CD4-positive, alpha-beta T cell (primary cell): ENCODE results near the gene DCAF16. TPM values are rescaled to one million over a fixed set of nuclear protein-coding genes. Genes with fewer than 3 reads are reported as not detected.

Experiments used
- ATAC-seq: fragments of 200-7000 bp; cut with Tn5 transposase; one replicate; pipeline ENCODE4 v1.10.0; 2022; ENCODE audit warnings: mild to moderate bottlenecking; ENCODE audit not compliant: poor library complexity
- CTCF ChIA-PET: fragments of 350-600 bp; sonication (Branson Sonifier 250); formaldehyde crosslinking; loops from one replicate; lab custom pipeline; 2021; ENCODE audit warnings: antibody characterized with exemption, inconsistent platforms; lab: Charles Lee
- POLR2A ChIA-PET: fragments of 350-600 bp; sonication (Branson Sonifier 250); formaldehyde crosslinking; loops from one replicate; lab custom pipeline; 2021; ENCODE audit warnings: antibody characterized with exemption, inconsistent platforms; lab: Charles Lee
- DNase-seq, 14 experiments: peaks; one replicate each; pipeline ENCODE4 v3.0.0-alpha.2; 2013 to 2020; ENCODE audit warnings: mixed read lengths in 2 of 14
- H3K27ac ChIP-seq, 2 donors: one replicate each; pipeline versions ENCODE4 v1.5.1 to v1.7.0; 2013; ENCODE audit warnings: low read length in 2 of 2, low read depth in 1 of 2, mild to moderate bottlenecking in 1 of 2
- H3K27me3 ChIP-seq, 2 experiments: 1 replicate in 1 of 2; 2 replicates in 1 of 2; pipeline versions ENCODE4 v1.6.1 to v1.7.0; 2013; ENCODE audit warnings: low read length in 2 of 2, control low read depth in 1 of 2, mild to moderate bottlenecking in 1 of 2, moderate library complexity in 1 of 2; ENCODE audit not compliant: insufficient read depth in 2 of 2, control insufficient read depth in 1 of 2
- H3K36me3 ChIP-seq: one replicate; pipeline ENCODE4 v1.6.1; 2013; ENCODE audit warnings: low read length, control low read depth; ENCODE audit not compliant: insufficient read depth
- H3K4me1 ChIP-seq: one replicate; pipeline ENCODE4 v1.6.1; 2013; ENCODE audit warnings: low read length, control low read depth; ENCODE audit not compliant: insufficient read depth
- H3K4me3 ChIP-seq: one replicate; pipeline ENCODE4 v1.5.1; 2013; ENCODE audit warnings: mild to moderate bottlenecking, low read length, moderate library complexity
- H3K9me3 ChIP-seq, 2 experiments: 1 replicate in 1 of 2; 2 replicates in 1 of 2; pipeline versions ENCODE4 v1.6.1 to v1.7.0; 2013; ENCODE audit warnings: low read length in 2 of 2, mild to moderate bottlenecking in 2 of 2, control low read depth in 1 of 2, moderate library complexity in 1 of 2; ENCODE audit not compliant: control insufficient read depth in 1 of 2, insufficient read depth in 1 of 2
- H3K27ac Mint-ChIP-seq: one replicate; pipeline ENCODE4 v1.8.0; 2020; ENCODE audit warnings: mixed read lengths
- H3K27me3 Mint-ChIP-seq: one replicate; pipeline ENCODE4 v1.8.0; 2021; ENCODE audit warnings: mixed read lengths
- H3K36me3 Mint-ChIP-seq: one replicate; pipeline ENCODE4 v1.8.0; 2021; ENCODE audit warnings: low read depth, mixed read lengths
- H3K4me1 Mint-ChIP-seq: one replicate; pipeline ENCODE4 v1.8.0; 2021; ENCODE audit warnings: low read depth, mixed read lengths
- H3K4me3 Mint-ChIP-seq: one replicate; pipeline ENCODE4 v1.8.0; 2020; ENCODE audit warnings: mild to moderate bottlenecking, mixed read lengths
- H3K9me3 Mint-ChIP-seq: one replicate; pipeline ENCODE4 v1.8.0; 2020; ENCODE audit warnings: mixed read lengths
- intact Hi-C, 2 experiments: fragments of 100-400 bp; cut with DNase I in 1 of 2; cut with micrococcal nuclease in 1 of 2; formaldehyde crosslinking; loops; one replicate each; pipeline versions ENCODE4 v1.15.1 to v1.9.0; 2023 to 2025; cut with DNase I, micrococcal nuclease
- total RNA-seq, 174 experiments: library from RNA in 2 of 174; stranded (reverse) in 2 of 174; gene quantifications; one replicate each; pipeline ENCODE4 v1.2.3 and lab custom pipeline; 2021 to 2026
- TF ChIP-seq, protein P1 (sequence below): fragments of 200-600 bp; IDR thresholded peaks from one replicate; pipeline ENCODE4 v1.8.0; 2022; ENCODE audit warnings: antibody characterized with exemption, mild to moderate bottlenecking

DCAF16 gene
- total RNA-seq, 2 experiments from 2014 or later = 88.5 to 91.4 TPM

GRCh38 chr4:17769406-17770174 lies 41.0 kb downstream of the DCAF16 start:
- no peaks in the 10 kb centered on the region for H3K27me3 Mint-ChIP-seq
- ChIA-PET POLR2A (no interaction called here), CTCF (no interaction called here)
- H3K4me1 Mint-ChIP-seq = peaks cover 7% of the 10 kb centered on the region
- peaks cover 0 to 9% of the 10 kb centered on the region in 2 experiments for H3K9me3 ChIP-seq
- H3K4me1 ChIP-seq = no peaks in the 10 kb centered on the region
- H3K4me3 Mint-ChIP-seq = no peak overlapping the region
- H3K36me3 ChIP-seq = no peaks in the 10 kb centered on the region
- no peak overlapping the region for H3K27ac Mint-ChIP-seq
- H3K27ac ChIP-seq = no peak overlapping the region
- ATAC-seq (no peak), DNase-seq (no peak)
- TF ChIP-seq, protein P1, sequence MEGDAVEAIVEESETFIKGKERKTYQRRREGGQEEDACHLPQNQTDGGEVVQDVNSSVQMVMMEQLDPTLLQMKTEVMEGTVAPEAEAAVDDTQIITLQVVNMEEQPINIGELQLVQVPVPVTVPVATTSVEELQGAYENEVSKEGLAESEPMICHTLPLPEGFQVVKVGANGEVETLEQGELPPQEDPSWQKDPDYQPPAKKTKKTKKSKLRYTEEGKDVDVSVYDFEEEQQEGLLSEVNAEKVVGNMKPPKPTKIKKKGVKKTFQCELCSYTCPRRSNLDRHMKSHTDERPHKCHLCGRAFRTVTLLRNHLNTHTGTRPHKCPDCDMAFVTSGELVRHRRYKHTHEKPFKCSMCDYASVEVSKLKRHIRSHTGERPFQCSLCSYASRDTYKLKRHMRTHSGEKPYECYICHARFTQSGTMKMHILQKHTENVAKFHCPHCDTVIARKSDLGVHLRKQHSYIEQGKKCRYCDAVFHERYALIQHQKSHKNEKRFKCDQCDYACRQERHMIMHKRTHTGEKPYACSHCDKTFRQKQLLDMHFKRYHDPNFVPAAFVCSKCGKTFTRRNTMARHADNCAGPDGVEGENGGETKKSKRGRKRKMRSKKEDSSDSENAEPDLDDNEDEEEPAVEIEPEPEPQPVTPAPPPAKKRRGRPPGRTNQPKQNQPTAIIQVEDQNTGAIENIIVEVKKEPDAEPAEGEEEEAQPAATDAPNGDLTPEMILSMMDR = no peak
- intact Hi-C loops = no loop called here
- peaks cover 3% of the 10 kb centered on the region for H3K9me3 Mint-ChIP-seq
- no peaks in the 10 kb centered on the region for H3K36me3 Mint-ChIP-seq
- H3K4me3 ChIP-seq = no peak overlapping the region
- H3K27me3 ChIP-seq = peaks cover 0 to 4% of the 10 kb centered on the region in 2 experiments

DNA sequence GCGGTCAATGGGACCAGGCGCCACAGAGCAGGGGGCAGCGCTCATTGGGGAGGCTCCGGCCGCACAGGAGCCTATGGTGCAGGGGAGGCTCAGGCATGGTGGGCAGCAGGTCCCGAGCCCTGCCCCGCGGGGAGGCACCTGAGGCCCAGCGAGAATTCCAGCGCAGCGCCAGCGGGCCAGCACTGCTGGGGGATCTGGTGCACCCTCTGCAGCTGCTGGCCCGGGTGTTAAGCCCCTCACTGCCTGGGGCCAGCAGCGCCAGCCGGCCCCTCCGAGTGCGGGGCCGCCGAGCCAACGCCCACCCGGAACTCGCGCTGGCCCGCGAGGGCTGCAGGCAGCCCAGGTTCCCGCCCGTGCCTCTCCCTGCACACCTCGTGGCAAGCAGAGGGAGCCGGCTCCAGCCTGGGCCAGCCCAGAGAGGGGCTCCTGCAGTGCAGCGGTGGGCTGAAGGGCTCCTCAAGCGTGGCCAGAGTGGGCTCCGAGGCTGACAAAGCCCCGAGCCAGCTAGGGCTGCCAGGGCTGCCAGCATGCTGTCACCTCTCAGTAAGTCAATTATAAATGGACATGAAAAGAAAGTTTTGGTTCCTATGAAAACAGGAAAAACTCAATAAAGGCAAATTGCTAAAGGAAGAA lies 43.6 kb downstream of the DCAF16 start:
- peaks cover 7% of the 10 kb centered on the region for H3K4me1 Mint-ChIP-seq
- ChIA-PET CTCF (no interaction called here), POLR2A (no interaction called here)
- Histone ChIP-seq H3K27ac (no peak overlapping the region), H3K36me3 (no peaks in the 10 kb centered on the region), H3K9me3 (peaks cover 0 to 9% of the 10 kb centered on the region in 2 experiments), H3K27me3 (peaks cover 0 to 4% of the 10 kb centered on the region in 2 experiments), H3K4me1 (no peaks in the 10 kb centered on the region), H3K4me3 (no peak overlapping the region)
- no peak overlapping the region for H3K4me3 Mint-ChIP-seq
- no peak for DNase-seq
- H3K27me3 Mint-ChIP-seq = no peaks in the 10 kb centered on the region
- peaks cover 3% of the 10 kb centered on the region for H3K9me3 Mint-ChIP-seq
- ATAC-seq = no peak
- H3K36me3 Mint-ChIP-seq = no peaks in the 10 kb centered on the region
- intact Hi-C loops = no loop called here
- TF ChIP-seq, protein P1 = no peak
- no peak overlapping the region for H3K27ac Mint-ChIP-seq

DNA sequence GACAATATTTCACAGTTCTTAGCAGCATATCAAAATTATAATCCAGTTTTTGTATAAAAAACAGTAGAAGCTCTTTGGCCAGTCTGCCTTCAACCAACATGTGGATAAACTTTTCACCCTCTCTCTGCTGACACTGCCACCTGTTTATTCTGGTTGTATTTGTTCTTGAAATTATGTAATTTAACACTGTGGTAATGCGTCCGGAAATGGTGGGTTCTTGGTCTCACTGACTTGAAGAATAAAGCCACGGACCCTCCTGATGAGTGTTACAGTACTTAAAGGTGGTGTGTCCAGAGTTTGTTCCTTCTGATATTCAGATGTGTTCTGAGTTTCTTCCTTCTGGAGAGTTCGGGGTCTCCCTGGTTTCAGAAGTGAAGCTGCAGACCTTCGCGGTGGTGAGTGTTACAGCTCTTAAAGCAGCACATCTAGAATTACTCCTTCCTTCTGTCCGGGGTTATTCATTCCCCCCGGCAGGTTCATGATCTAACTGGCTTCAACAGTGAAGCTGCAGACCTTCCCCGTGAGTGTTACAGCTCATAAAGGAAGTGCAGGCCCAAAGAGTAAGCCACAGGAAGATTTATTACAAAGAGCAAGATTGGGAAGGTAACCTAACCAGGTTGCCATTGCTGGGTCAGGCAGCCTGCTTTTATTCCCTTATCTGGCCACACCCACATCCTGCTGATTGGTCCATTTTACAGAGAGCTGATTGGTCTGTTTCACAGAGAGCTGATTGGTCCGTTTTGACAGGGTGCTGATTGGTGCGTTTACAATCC lies 44.9 kb downstream of the DCAF16 start:
- intact Hi-C loops = no loop called here
- Histone ChIP-seq H3K36me3 (no peaks in the 10 kb centered on the region), H3K27ac (no peak overlapping the region), H3K27me3 (peaks cover 0 to 4% of the 10 kb centered on the region in 2 experiments), H3K4me3 (no peak overlapping the region), H3K4me1 (no peaks in the 10 kb centered on the region), H3K9me3 (peaks cover 0 to 9% of the 10 kb centered on the region in 2 experiments)
- peak overlapping the region; percentile 25 for H3K4me3 Mint-ChIP-seq
- ChIA-PET CTCF (no interaction called here), POLR2A (no interaction called here)
- no peak for DNase-seq
- no peaks in the 10 kb centered on the region for H3K36me3 Mint-ChIP-seq
- H3K9me3 Mint-ChIP-seq = peaks cover 3% of the 10 kb centered on the region
- no peak for ATAC-seq
- TF ChIP-seq, protein P1 = no peak
- H3K27ac Mint-ChIP-seq = peak overlapping the region; percentile 64
- peaks cover 7% of the 10 kb centered on the region for H3K4me1 Mint-ChIP-seq
- H3K27me3 Mint-ChIP-seq = no peaks in the 10 kb centered on the region
